NCI-H1436 treated with DMSO at 0.1 percent for 48 hours (cell line): Measurements from ENCODE around the gene NGDN.
"Not testable (repeated sequence)": the region's sequence is repeated elsewhere in the genome, so short reads cannot be mapped to it uniquely, and the experiment has no call there.

Experiments used
- DNase-seq: peaks from one replicate; lab custom pipeline; 2025; lab: John Stamatoyannopoulos, UW

Gene NGDN

GRCh38 chr14:23438101-23438971 is 31.2 kb upstream of the NGDN start:
- no peak for DNase-seq

- no peak for DNase-seq
Measured at GRCh38 chr14:23439107-23439835, 30.2 kb upstream of the NGDN start.

- no peak for DNase-seq
Measured at GRCh38 chr14:23441076-23441475, 28.4 kb upstream of the NGDN start.

- no peak for DNase-seq
Measured at GRCh38 chr14:23442721-23443356, 26.7 kb upstream of the NGDN start.

- no peak for DNase-seq
Measured at GRCh38 chr14:23443411-23443812, 26.1 kb upstream of the NGDN start.

GRCh38 chr14:23443881-23444280 is 25.6 kb upstream of the NGDN start:
- DNase-seq = no peak

GRCh38 chr14:23444314-23444713 is 25.2 kb upstream of the NGDN start:
- DNase-seq = no peak

GRCh38 chr14:23445773-23446172 is 23.7 kb upstream of the NGDN start:
- DNase-seq = no peak

- no peak for DNase-seq
Measured at GRCh38 chr14:23446291-23446851, 23.1 kb upstream of the NGDN start.

- no peak for DNase-seq
Measured at GRCh38 chr14:23447361-23448350, 21.8 kb upstream of the NGDN start.

GRCh38 chr14:23449314-23449713 is 20.2 kb upstream of the NGDN start:
- no peak for DNase-seq

- no peak for DNase-seq
Measured at GRCh38 chr14:23450379-23450778, 19.1 kb upstream of the NGDN start.

- no peak for DNase-seq
Measured at GRCh38 chr14:23452237-23452636, 17.3 kb upstream of the NGDN start.

GRCh38 chr14:23454445-23454856 is 15.1 kb upstream of the NGDN start:
- DNase-seq = no peak

GRCh38 chr14:23456883-23457586 is 12.5 kb upstream of the NGDN start:
- DNase-seq = not testable (repeated sequence)

GRCh38 chr14:23457587-23458445 is 11.7 kb upstream of the NGDN start:
- DNase-seq = no peak

- DNase-seq = no peak
Measured at GRCh38 chr14:23460960-23461359, 8.5 kb upstream of the NGDN start.

GRCh38 chr14:23464700-23465099 is 4.8 kb upstream of the NGDN start:
- DNase-seq = no peak

GRCh38 chr14:23465261-23465660 is 4.2 kb upstream of the NGDN start:
- DNase-seq = no peak

- no peak for DNase-seq
Measured at GRCh38 chr14:23468704-23469126, 788 bp upstream of the NGDN start.
